ENCODE results near the gene SPATA1. TPM values are rescaled to one million over a fixed set of nuclear protein-coding genes. Genes with fewer than 3 reads are reported as not detected.

Gene SPATA1
- polyA plus RNA-seq, 1 of the 3 experiments (the other 2 are of a cell fraction), result 1.2 TPM

- Histone ChIP-seq H3K4me1 (ENCODE audit: control insufficient read depth in 1 of 2, insufficient read depth in 2 of 2, low read depth in 1 of 2, low read length in 1 of 2) (peaks cover 4 to 10% of the 10 kb centered on the region in 2 experiments; a peak in 3 of 4 replicates), H4K20me1 (ENCODE audit: insufficient read depth) (no peaks in the 10 kb centered on the region), H3K9ac (peak overlapping the region; percentile 87; the same call in 1 of the 2 replicates), H3K27ac (ENCODE audit: low read depth in 2 of 2, low read length in 1 of 2) (no peak overlapping the region), H3K79me2 (ENCODE audit: insufficient read depth) (peaks cover 56% of the 10 kb centered on the region), H3F3A (replicated peaks; ENCODE audit: insufficient read depth) (peaks cover 4% of the 10 kb centered on the region), H3K4me2 (peak overlapping the region; percentile 89), H3K9me2 (no peaks in the 10 kb centered on the region), H3K9me3 (no peaks in the 10 kb centered on the region), H3K4me3 (ENCODE audit: low read depth in 2 of 2, low read length in 1 of 2) (peak overlapping the region; percentile 92 to 99; a peak in 3 of 4 replicates), H3K36me3 (replicated peaks in 1 of 2; ENCODE audit: control insufficient read depth in 1 of 2, insufficient read depth in 2 of 2, low read length in 1 of 2) (peaks cover 30 to 44% of the 10 kb centered on the region in 2 experiments), H2AFZ (ENCODE audit: low read depth) (no peak overlapping the region), H3K27me3 (ENCODE audit: insufficient read depth) (no peaks in the 10 kb centered on the region)
- 67% methylated on average over 4 of the region's 4 CpGs for WGBS (ENCODE audit: low lambda C conversion rate)
- ChIA-PET POLR2A (interaction anchor here (1.9 kb wide), 1 partner anchor 25 kb away, joined by 6 read pairs; no protein-coding TSS in a partner anchor), CTCF (interaction anchor here (0.7 to 1.8 kb wide), 8 partner anchors 12 to 353 kb away, joined by 3 to 7 read pairs (median 3); no protein-coding TSS in a partner anchor)
- TF ChIP-seq MAX (IDR thresholded peaks at IDR 0.05; ENCODE audit: low read depth), result no peak
- no peak for TF ChIP-seq CHD2 (IDR thresholded peaks at IDR 0.05; ENCODE audit: low read length, partially characterized antibody)
- TF ChIP-seq TCF12 (IDR thresholded peaks at IDR 0.05), result no peak
- no peak for TF ChIP-seq RCOR1 (IDR thresholded peaks at IDR 0.05; ENCODE audit: low read length)
- no peak for DNase-seq
Observed at GRCh38 chr1:84480650-84481049, 25.5 kb upstream of the SPATA1 start.

GRCh38 chr1:84481317-84481716 lies 24.9 kb upstream of the SPATA1 start:
- H3K4me2 ChIP-seq, result peak overlapping the region; percentile 89; the same call in 1 of the 2 replicates
- peaks cover 62% of the 10 kb centered on the region for H3K79me2 ChIP-seq (ENCODE audit: insufficient read depth)
- CTCF ChIA-PET, result interaction anchor here (0.7 to 1.6 kb wide), 4 partner anchors 17 to 354 kb away, joined by 3 to 5 read pairs (median 3); no protein-coding TSS in a partner anchor

More at GRCh38 chr1:84481317-84481716, 24.9 kb upstream of the SPATA1 start:
- H3F3A ChIP-seq (replicated peaks; ENCODE audit: insufficient read depth), result peaks cover 4% of the 10 kb centered on the region
- H3K9ac ChIP-seq, result no peak overlapping the region
- no peaks in the 10 kb centered on the region for H4K20me1 ChIP-seq (ENCODE audit: insufficient read depth)
- H3K4me1 ChIP-seq (ENCODE audit: control insufficient read depth in 1 of 2, insufficient read depth in 2 of 2, low read depth in 1 of 2, low read length in 1 of 2), result peaks cover 4 to 10% of the 10 kb centered on the region in 2 experiments; a peak in 3 of 4 replicates
- H3K27ac ChIP-seq (ENCODE audit: low read depth in 2 of 2, low read length in 1 of 2), result no peak overlapping the region
- H3K9me3 ChIP-seq, result no peaks in the 10 kb centered on the region
- WGBS (ENCODE audit: low lambda C conversion rate), result 91% methylated on average over 2 of the region's 2 CpGs
- no peak overlapping the region for H3K4me3 ChIP-seq (ENCODE audit: low read depth in 2 of 2, low read length in 1 of 2)
- peaks cover 35 to 49% of the 10 kb centered on the region in 2 experiments for H3K36me3 ChIP-seq (replicated peaks in 1 of 2; ENCODE audit: control insufficient read depth in 1 of 2, insufficient read depth in 2 of 2, low read length in 1 of 2)
- no peak overlapping the region for H2AFZ ChIP-seq (ENCODE audit: low read depth)
- no peaks in the 10 kb centered on the region for H3K9me2 ChIP-seq
- POLR2A ChIA-PET, result interaction anchor here (1.9 kb wide), 1 partner anchor 24 kb away, joined by 6 read pairs; no protein-coding TSS in a partner anchor
- DNase-seq, result no peak
- H3K27me3 ChIP-seq (ENCODE audit: insufficient read depth), result no peaks in the 10 kb centered on the region
- no peak for TF ChIP-seq RFX5 (IDR thresholded peaks at IDR 0.05; ENCODE audit: low read length)
- no peak for TF ChIP-seq TAF1 (IDR thresholded peaks at IDR 0.05; ENCODE audit: borderline replicate concordance, low read depth, low read length)
- TF ChIP-seq, protein P1, sequence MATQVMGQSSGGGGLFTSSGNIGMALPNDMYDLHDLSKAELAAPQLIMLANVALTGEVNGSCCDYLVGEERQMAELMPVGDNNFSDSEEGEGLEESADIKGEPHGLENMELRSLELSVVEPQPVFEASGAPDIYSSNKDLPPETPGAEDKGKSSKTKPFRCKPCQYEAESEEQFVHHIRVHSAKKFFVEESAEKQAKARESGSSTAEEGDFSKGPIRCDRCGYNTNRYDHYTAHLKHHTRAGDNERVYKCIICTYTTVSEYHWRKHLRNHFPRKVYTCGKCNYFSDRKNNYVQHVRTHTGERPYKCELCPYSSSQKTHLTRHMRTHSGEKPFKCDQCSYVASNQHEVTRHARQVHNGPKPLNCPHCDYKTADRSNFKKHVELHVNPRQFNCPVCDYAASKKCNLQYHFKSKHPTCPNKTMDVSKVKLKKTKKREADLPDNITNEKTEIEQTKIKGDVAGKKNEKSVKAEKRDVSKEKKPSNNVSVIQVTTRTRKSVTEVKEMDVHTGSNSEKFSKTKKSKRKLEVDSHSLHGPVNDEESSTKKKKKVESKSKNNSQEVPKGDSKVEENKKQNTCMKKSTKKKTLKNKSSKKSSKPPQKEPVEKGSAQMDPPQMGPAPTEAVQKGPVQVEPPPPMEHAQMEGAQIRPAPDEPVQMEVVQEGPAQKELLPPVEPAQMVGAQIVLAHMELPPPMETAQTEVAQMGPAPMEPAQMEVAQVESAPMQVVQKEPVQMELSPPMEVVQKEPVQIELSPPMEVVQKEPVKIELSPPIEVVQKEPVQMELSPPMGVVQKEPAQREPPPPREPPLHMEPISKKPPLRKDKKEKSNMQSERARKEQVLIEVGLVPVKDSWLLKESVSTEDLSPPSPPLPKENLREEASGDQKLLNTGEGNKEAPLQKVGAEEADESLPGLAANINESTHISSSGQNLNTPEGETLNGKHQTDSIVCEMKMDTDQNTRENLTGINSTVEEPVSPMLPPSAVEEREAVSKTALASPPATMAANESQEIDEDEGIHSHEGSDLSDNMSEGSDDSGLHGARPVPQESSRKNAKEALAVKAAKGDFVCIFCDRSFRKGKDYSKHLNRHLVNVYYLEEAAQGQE (IDR thresholded peaks at IDR 0.05; ENCODE audit: low read depth, low read length), result no peak
- TF ChIP-seq GABPA (IDR thresholded peaks at IDR 0.05; ENCODE audit: low read depth), result no peak
- no peak for TF ChIP-seq TCF12 (IDR thresholded peaks at IDR 0.05)
- no peak for TF ChIP-seq FOSL2 (IDR thresholded peaks at IDR 0.05; ENCODE audit: borderline replicate concordance, low read depth)
- TF ChIP-seq, protein P2, sequence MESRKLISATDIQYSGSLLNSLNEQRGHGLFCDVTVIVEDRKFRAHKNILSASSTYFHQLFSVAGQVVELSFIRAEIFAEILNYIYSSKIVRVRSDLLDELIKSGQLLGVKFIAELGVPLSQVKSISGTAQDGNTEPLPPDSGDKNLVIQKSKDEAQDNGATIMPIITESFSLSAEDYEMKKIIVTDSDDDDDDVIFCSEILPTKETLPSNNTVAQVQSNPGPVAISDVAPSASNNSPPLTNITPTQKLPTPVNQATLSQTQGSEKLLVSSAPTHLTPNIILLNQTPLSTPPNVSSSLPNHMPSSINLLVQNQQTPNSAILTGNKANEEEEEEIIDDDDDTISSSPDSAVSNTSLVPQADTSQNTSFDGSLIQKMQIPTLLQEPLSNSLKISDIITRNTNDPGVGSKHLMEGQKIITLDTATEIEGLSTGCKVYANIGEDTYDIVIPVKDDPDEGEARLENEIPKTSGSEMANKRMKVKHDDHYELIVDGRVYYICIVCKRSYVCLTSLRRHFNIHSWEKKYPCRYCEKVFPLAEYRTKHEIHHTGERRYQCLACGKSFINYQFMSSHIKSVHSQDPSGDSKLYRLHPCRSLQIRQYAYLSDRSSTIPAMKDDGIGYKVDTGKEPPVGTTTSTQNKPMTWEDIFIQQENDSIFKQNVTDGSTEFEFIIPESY (IDR thresholded peaks at IDR 0.05; ENCODE audit: borderline replicate concordance, low read depth), result no peak
- TF ChIP-seq YY1 (IDR thresholded peaks at IDR 0.05; ENCODE audit: low read depth), result no peak
- no peak for TF ChIP-seq RXRA (IDR thresholded peaks at IDR 0.05; ENCODE audit: borderline replicate concordance, low read depth)
- TF ChIP-seq ELF1 (IDR thresholded peaks at IDR 0.05), result no peak
- no peak for TF ChIP-seq MAX (IDR thresholded peaks at IDR 0.05; ENCODE audit: low read depth)
- TF ChIP-seq GATA2 (CRISPR knock-in tag; IDR thresholded peaks at IDR 0.05), result no peak
- no peak for TF ChIP-seq TEAD4 (IDR thresholded peaks at IDR 0.05; ENCODE audit: borderline replicate concordance, insufficient read depth)
- no peak for TF ChIP-seq NFIC (IDR thresholded peaks at IDR 0.05; ENCODE audit: borderline replicate concordance)
- TF ChIP-seq EP300 (IDR thresholded peaks at IDR 0.05; ENCODE audit: borderline replicate concordance in 1 of 2, low read depth in 1 of 2, low read length in 1 of 2), result no peak
